ENCODE measurements around the gene CHAF1B. TPM values are rescaled to one million over a fixed set of nuclear protein-coding genes. Genes with fewer than 3 reads are reported as not detected.

The CHAF1B gene
- total RNA-seq, 2 donors from 2014 or later, result 0.33 to 1.2 TPM

DNA sequence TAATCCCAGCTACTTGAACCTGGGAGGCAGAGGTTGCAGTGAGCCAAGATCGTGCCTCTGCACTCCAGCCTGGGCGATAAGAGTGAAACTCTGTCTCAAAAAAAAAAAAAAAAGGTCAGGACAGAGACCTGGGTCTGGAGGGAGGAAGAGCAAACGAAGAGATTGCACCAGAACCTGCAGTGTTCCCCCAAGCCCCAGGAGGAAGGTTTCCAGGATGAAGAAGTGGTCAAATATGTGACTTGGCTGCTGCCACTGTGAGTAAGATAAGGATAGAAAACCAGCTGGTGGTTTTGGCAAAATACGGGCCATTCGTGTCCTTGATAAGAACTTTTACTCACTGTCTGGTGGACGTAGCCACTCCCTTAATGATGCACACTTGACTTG, 52.5 kb downstream of the CHAF1B start:
- TF ChIP-seq, protein P1, sequence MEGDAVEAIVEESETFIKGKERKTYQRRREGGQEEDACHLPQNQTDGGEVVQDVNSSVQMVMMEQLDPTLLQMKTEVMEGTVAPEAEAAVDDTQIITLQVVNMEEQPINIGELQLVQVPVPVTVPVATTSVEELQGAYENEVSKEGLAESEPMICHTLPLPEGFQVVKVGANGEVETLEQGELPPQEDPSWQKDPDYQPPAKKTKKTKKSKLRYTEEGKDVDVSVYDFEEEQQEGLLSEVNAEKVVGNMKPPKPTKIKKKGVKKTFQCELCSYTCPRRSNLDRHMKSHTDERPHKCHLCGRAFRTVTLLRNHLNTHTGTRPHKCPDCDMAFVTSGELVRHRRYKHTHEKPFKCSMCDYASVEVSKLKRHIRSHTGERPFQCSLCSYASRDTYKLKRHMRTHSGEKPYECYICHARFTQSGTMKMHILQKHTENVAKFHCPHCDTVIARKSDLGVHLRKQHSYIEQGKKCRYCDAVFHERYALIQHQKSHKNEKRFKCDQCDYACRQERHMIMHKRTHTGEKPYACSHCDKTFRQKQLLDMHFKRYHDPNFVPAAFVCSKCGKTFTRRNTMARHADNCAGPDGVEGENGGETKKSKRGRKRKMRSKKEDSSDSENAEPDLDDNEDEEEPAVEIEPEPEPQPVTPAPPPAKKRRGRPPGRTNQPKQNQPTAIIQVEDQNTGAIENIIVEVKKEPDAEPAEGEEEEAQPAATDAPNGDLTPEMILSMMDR (IDR thresholded peaks at IDR 0.05), result no peak
- H3K36me3 ChIP-seq, result no peaks in the 10 kb centered on the region

DNA sequence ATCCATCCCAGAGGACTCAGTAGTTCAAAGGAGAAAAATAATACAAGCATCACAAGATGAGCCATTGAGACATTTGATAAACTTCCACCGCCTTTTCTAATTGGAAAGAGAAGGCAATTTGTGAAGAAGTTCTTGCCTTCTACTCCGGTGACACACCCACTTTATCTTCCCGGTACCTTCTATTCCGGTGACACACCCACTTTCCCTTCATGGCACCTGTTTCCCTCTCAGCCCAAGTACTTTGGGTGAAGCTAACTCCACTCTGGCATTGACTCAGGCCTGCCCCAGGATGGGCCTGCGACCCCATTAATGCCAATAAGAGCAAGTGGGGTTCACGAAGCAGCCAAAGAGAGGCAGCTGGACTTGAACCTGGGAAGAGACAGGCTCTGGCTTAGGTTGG, 56.5 kb downstream of the CHAF1B start:
- Histone ChIP-seq H3K36me3 (no peaks in the 10 kb centered on the region), H3K9me3 (no peaks in the 10 kb centered on the region), H3K27me3 (no peaks in the 10 kb centered on the region), H3K27ac (no peak overlapping the region), H3K4me3 (no peak overlapping the region), H3K4me1 (no peaks in the 10 kb centered on the region)
- DNase-seq (ENCODE audit: low spot score), result no peak
- TF ChIP-seq, protein P1 (IDR thresholded peaks at IDR 0.05), result no peak

More for the DNA sequence above, 52.5 kb downstream of the CHAF1B start:
- H3K9me3 ChIP-seq, result no peaks in the 10 kb centered on the region
- H3K4me1 ChIP-seq, result no peaks in the 10 kb centered on the region
- H3K27ac ChIP-seq, result no peak overlapping the region
- H3K27me3 ChIP-seq, result no peaks in the 10 kb centered on the region
- DNase-seq (ENCODE audit: low spot score), result peak; percentile 77
- H3K4me3 ChIP-seq, result no peak overlapping the region

DNA sequence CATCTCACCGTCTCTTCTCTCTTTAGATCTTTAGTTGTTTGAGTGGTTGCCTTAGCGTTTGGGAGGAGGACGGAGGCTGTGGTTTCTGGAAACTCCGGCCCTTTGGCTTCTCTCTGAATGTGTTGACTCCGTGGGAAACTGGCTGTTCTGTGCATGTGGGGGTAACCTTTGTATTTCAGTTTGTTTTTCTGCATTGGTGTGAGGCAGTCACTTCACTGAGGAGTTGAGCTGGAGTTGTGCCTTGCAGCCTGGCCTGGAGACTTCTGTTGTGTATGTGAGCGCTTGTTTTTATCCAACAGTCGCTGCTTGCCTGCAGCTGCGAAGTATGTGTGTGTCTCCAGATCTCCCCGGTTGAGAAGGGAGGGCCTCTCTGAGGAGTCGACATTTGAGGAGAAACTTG, 61.1 kb downstream of the CHAF1B start:
- no peak for DNase-seq (ENCODE audit: low spot score)
- Histone ChIP-seq H3K27ac (no peak overlapping the region), H3K9me3 (no peaks in the 10 kb centered on the region), H3K4me1 (no peaks in the 10 kb centered on the region), H3K27me3 (no peaks in the 10 kb centered on the region), H3K4me3 (no peak overlapping the region), H3K36me3 (no peaks in the 10 kb centered on the region)
- TF ChIP-seq, protein P1 (IDR thresholded peaks at IDR 0.05), result no peak

DNA sequence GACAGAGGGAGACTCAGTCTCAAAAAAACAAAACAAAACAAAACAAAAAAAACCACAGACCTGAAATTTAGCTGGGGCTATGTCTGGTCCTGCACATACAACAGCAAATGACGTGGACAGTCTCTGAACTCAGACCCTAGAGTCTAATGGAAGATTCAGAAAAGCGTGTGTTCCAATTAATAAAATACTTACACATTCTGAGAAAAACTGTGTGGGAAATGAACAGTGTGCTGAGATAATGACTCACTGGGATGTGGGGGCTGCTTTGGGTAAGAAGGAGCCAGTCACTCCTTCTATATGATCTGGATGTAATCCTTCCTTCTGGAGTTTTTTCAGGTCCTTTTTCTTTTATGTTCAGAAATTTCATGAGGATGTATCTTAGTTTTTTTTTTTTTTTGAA, 65.3 kb downstream of the CHAF1B start:
- no peak overlapping the region for H3K4me3 ChIP-seq
- no peaks in the 10 kb centered on the region for H3K27me3 ChIP-seq
- H3K9me3 ChIP-seq, result no peaks in the 10 kb centered on the region
- DNase-seq (ENCODE audit: low spot score), result no peak
- no peak overlapping the region for H3K27ac ChIP-seq
- H3K4me1 ChIP-seq, result no peaks in the 10 kb centered on the region
- no peaks in the 10 kb centered on the region for H3K36me3 ChIP-seq
- TF ChIP-seq, protein P1 (IDR thresholded peaks at IDR 0.05), result no peak

DNA sequence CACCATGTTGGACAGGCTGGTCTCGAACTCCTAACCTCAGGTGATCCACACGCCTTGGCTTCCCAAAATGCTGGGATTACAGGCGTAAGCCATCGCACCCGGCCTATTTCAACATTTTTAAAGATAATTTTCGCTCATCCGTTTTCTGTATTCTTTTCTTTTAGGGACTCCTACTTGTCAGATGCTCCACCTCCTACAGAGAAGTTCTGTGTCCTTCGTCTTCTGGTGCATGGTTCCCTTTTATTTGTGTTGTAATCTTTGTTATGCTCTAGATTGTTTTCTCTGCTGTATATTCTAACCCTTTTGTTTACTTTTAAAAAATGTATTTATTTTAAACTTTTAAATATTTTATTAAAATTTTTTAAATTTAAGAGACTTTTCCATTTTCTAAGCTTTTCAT, 66.3 kb downstream of the CHAF1B start:
- no peak for DNase-seq (ENCODE audit: low spot score)
- no peaks in the 10 kb centered on the region for H3K9me3 ChIP-seq
- no peaks in the 10 kb centered on the region for H3K4me1 ChIP-seq
- TF ChIP-seq, protein P1 (IDR thresholded peaks at IDR 0.05), result no peak
- H3K36me3 ChIP-seq, result no peaks in the 10 kb centered on the region
- H3K27ac ChIP-seq, result no peak overlapping the region
- no peaks in the 10 kb centered on the region for H3K27me3 ChIP-seq
- H3K4me3 ChIP-seq, result no peak overlapping the region

DNA sequence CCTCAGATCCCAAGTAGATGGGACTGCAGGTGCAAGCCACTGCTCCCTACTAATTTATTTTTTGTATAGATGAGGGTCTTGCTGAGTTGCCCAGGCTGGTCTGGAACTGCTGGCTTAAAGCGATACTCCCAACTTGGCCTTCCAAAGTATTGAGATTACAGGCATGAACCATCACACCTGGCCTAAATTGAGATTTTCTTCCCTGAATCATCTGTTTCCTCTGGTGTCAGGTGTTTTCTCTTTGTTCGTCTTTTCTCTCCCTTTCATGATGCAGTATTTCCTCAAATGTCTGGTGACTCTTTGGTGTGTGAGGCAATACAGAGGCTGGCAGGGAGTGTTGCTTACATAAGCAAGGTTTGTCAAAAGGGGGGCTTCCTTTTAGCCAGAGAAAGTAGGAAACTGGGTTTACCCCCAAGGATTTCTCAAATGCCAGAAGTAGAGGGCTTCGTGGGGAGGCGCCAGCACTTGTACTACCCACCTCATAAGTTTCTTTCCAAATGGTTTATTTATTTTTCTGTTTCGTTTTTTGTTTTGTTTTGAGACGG, 67.2 kb downstream of the CHAF1B start:
- Histone ChIP-seq H3K27me3 (no peaks in the 10 kb centered on the region), H3K27ac (no peak overlapping the region), H3K36me3 (no peaks in the 10 kb centered on the region), H3K4me1 (no peaks in the 10 kb centered on the region), H3K9me3 (no peaks in the 10 kb centered on the region), H3K4me3 (no peak overlapping the region)
- DNase-seq (ENCODE audit: low spot score), result no peak
- TF ChIP-seq, protein P1 (IDR thresholded peaks at IDR 0.05), result no peak
